ENCODE measurements around the gene TMEM63B. TPM values are rescaled to one million over a fixed set of nuclear protein-coding genes. Genes with fewer than 3 reads are reported as not detected.

TMEM63B gene
- total RNA-seq, 2 donors from 2014 or later, result 64.6 to 65.2 TPM

- peaks cover 3% of the 10 kb centered on the region for H3K4me1 ChIP-seq (ENCODE audit: control insufficient read depth, insufficient read depth, low read length)
- Mint-ChIP-seq H3K4me1 (no peaks in the 10 kb centered on the region), H3K27me3 (ENCODE audit: insufficient read depth) (no peaks in the 10 kb centered on the region), H3K36me3 (ENCODE audit: low read depth) (no peaks in the 10 kb centered on the region), H3K9me3 (no peaks in the 10 kb centered on the region), H3K4me3 (no peak overlapping the region), H3K27ac (no peak overlapping the region)
- WGBS, 2 experiments (ENCODE audit: insufficient coverage in 1 of 2, insufficient read length in 1 of 2), result 87 to 93% methylated on average over 3 to 6 of the region's 6 CpGs
- no peaks in the 10 kb centered on the region for H3K36me3 ChIP-seq (ENCODE audit: control insufficient read depth, insufficient read depth, low read length)
- DNase-seq, result no peak
- no peaks in the 10 kb centered on the region for H3K9me3 ChIP-seq (ENCODE audit: control insufficient read depth, low read length)
- no peak overlapping the region for H3K27ac ChIP-seq (ENCODE audit: low read depth, low read length)
- H3K9ac ChIP-seq (ENCODE audit: extremely low read depth, low read length, poor library complexity, severe bottlenecking), result no peak overlapping the region
- no peak for TF ChIP-seq CTCF (conservative IDR thresholded peaks at IDR 0.05)
- no peaks in the 10 kb centered on the region for H3K27me3 ChIP-seq (ENCODE audit: control insufficient read depth, insufficient read depth, low read length, poor library complexity, severe bottlenecking)
- H3K4me3 ChIP-seq (ENCODE audit: low read length), result no peak overlapping the region
These were observed 45.6 kb upstream of the TMEM63B start for GRCh38 chr6:44081753-44082152.

- H3K27me3 Mint-ChIP-seq (ENCODE audit: insufficient read depth), result no peaks in the 10 kb centered on the region
- H3K27ac ChIP-seq (ENCODE audit: low read depth, low read length), result no peak overlapping the region
- H3K4me3 ChIP-seq (ENCODE audit: low read length), result no peak overlapping the region
- no peaks in the 10 kb centered on the region for H3K27me3 ChIP-seq (ENCODE audit: control insufficient read depth, insufficient read depth, low read length, poor library complexity, severe bottlenecking)
- no peak overlapping the region for H3K4me3 Mint-ChIP-seq
- no peak overlapping the region for H3K9ac ChIP-seq (ENCODE audit: extremely low read depth, low read length, poor library complexity, severe bottlenecking)
- no peaks in the 10 kb centered on the region for H3K36me3 Mint-ChIP-seq (ENCODE audit: low read depth)
- H3K9me3 Mint-ChIP-seq, result no peaks in the 10 kb centered on the region
- no peaks in the 10 kb centered on the region for H3K4me1 ChIP-seq (ENCODE audit: control insufficient read depth, insufficient read depth, low read length)
- 92 to 94% methylated on average over 3 to 8 of the region's 8 CpGs for WGBS, 2 experiments (ENCODE audit: insufficient coverage in 1 of 2, insufficient read length in 1 of 2)
- no peak for DNase-seq
- no peaks in the 10 kb centered on the region for H3K4me1 Mint-ChIP-seq
- H3K27ac Mint-ChIP-seq, result no peak overlapping the region
- H3K9me3 ChIP-seq (ENCODE audit: control insufficient read depth, low read length), result no peaks in the 10 kb centered on the region
- TF ChIP-seq CTCF (conservative IDR thresholded peaks at IDR 0.05), result no peak
- H3K36me3 ChIP-seq (ENCODE audit: control insufficient read depth, insufficient read depth, low read length), result no peaks in the 10 kb centered on the region
These were observed 44.5 kb upstream of the TMEM63B start for GRCh38 chr6:44082872-44083321.

- H3K27ac ChIP-seq (ENCODE audit: low read depth, low read length), result peak overlapping the region; percentile 72
- H3K4me1 ChIP-seq (ENCODE audit: control insufficient read depth, insufficient read depth, low read length), result no peaks in the 10 kb centered on the region
- H3K27me3 Mint-ChIP-seq (ENCODE audit: insufficient read depth), result no peaks in the 10 kb centered on the region
- H3K36me3 Mint-ChIP-seq (ENCODE audit: low read depth), result peaks cover 6% of the 10 kb centered on the region
- H3K4me3 ChIP-seq (ENCODE audit: low read length), result no peak overlapping the region
- no peaks in the 10 kb centered on the region for H3K4me1 Mint-ChIP-seq
- no peaks in the 10 kb centered on the region for H3K27me3 ChIP-seq (ENCODE audit: control insufficient read depth, insufficient read depth, low read length, poor library complexity, severe bottlenecking)
- TF ChIP-seq CTCF (conservative IDR thresholded peaks at IDR 0.05), result no peak
- no peaks in the 10 kb centered on the region for H3K36me3 ChIP-seq (ENCODE audit: control insufficient read depth, insufficient read depth, low read length)
- WGBS, 2 experiments (ENCODE audit: insufficient coverage in 1 of 2, insufficient read length in 1 of 2), result 90% methylated on average over 11 to 13 of the region's 13 CpGs
- no peak overlapping the region for H3K9ac ChIP-seq (ENCODE audit: extremely low read depth, low read length, poor library complexity, severe bottlenecking)
- H3K4me3 Mint-ChIP-seq, result no peak overlapping the region
- H3K9me3 Mint-ChIP-seq, result no peaks in the 10 kb centered on the region
- no peak overlapping the region for H3K27ac Mint-ChIP-seq
- no peaks in the 10 kb centered on the region for H3K9me3 ChIP-seq (ENCODE audit: control insufficient read depth, low read length)
- no peak for DNase-seq
These were observed 42.9 kb upstream of the TMEM63B start for GRCh38 chr6:44084231-44085014.

Data from endodermal cell (in vitro differentiated cells).